Measurements from ENCODE around the gene PLRG1.

PLRG1 gene

DNA sequence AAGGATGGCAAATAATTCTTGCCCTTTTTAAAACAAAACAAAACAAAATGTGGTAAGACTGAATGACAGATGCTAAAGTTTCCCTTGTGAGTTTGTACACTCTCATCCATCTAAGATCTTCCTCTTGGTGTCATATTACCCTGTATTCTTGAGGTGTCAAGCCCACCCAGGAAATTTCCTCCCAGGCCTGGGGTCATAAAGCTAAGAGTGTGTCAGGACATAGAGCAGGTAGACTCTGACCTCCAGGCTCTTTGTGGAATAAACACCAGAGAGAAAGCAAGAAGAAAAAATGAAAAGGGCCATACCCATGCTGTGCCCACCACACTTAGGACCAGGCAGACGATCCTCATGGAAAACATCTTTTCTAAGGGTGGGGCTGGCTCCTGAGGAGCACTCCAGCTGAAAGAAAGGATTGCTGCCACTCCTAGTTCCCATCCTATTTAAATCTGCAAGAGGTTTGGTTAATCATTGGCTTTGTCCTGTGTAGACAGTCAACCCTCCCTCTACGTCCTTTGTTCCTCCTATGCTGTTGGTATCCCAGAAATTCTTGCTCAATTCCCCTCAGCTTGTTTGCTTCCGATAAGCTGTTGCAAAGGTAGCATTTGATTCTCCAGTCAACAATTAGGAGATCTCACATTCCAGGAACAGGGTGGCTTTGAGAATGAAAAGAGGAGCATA is 40.3 kb upstream of the PLRG1 start, which contains the start of gene FGA:
Gene FGA (minus strand): TSS at position 414 of the 678 bp plus-strand sequence. CDS start 55 bp downstream, at position 359.
- no peak for DNase-seq (ENCODE audit: low read depth)
- TF ChIP-seq, protein P1, sequence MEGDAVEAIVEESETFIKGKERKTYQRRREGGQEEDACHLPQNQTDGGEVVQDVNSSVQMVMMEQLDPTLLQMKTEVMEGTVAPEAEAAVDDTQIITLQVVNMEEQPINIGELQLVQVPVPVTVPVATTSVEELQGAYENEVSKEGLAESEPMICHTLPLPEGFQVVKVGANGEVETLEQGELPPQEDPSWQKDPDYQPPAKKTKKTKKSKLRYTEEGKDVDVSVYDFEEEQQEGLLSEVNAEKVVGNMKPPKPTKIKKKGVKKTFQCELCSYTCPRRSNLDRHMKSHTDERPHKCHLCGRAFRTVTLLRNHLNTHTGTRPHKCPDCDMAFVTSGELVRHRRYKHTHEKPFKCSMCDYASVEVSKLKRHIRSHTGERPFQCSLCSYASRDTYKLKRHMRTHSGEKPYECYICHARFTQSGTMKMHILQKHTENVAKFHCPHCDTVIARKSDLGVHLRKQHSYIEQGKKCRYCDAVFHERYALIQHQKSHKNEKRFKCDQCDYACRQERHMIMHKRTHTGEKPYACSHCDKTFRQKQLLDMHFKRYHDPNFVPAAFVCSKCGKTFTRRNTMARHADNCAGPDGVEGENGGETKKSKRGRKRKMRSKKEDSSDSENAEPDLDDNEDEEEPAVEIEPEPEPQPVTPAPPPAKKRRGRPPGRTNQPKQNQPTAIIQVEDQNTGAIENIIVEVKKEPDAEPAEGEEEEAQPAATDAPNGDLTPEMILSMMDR (IDR thresholded peaks at IDR 0.05; ENCODE audit: control insufficient read depth, insufficient read depth, low read depth, low read length, missing control alignments): no peak
- H3K4me3 ChIP-seq (ENCODE audit: control insufficient read depth, low read depth, low read length): no peak within 1 kb of the TSS

DNA sequence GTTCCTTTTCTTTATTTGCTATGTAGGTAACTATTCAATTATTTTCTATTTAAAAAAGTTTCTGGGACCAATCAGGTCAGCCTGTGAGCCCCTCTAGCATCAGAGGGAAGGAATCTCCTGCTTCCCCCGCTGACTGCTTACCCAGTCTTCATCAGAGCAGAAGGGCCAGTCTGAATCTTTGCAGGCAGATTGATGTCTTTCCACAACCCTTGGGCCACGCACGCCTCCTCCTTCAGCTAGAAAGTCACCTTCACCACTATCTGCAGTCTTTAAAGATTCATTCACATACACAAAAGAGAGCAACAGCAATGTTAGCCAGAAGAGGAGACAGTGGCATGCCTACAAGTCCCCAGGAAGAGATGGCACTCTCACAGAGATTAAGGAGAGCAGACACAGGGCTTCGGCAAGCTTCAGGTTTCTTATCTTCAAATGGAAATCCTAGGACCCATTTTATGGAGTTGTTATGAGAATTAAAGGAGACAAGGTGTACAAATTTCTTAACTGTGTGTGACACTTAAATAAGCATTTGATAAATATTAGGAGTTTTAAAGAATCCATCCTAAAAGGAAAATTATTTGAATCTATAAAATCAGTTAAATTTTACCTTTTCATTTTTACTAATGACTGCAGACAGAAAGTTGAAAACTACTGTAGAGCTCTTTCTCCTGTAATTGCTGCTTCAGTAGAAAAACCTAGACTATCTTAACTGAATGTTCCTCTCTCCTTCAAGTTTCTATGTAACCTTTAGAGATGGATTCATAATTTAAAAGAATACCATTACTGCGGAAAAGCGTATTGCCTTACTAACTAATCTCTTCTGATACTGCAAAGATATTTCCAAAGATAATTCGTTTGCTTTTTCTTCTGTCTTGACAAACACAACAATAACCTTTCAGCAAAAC is 39.3 kb upstream of the PLRG1 start:
- no peak overlapping the region for H3K4me3 ChIP-seq (ENCODE audit: control insufficient read depth, low read depth, low read length)
- no peak for DNase-seq (ENCODE audit: low read depth)
- TF ChIP-seq, protein P1 (IDR thresholded peaks at IDR 0.05; ENCODE audit: control insufficient read depth, insufficient read depth, low read depth, low read length, missing control alignments): no peak

DNA sequence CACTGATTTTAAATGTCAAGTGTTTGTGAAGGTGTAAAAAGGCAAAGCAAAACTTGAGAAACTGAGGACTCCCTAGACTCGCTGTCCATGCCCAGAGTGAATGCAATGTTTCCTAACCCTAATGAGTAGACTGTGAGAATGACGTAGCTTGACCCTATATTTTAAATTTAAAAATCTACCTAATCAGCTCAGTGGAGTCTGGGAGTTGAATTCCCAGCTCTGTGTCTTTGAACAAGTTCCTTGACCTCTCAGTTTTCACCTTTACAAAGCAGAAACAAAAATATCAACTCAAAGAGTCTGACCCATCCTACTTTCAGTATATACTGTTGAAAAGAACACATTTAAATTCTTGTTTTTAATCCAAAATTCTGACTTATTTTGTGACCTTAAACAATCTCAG is 38.0 kb upstream of the PLRG1 start:
- TF ChIP-seq, protein P1 (IDR thresholded peaks at IDR 0.05; ENCODE audit: control insufficient read depth, insufficient read depth, low read depth, low read length, missing control alignments): no peak
- no peak overlapping the region for H3K4me3 ChIP-seq (ENCODE audit: control insufficient read depth, low read depth, low read length)
- no peak for DNase-seq (ENCODE audit: low read depth)

DNA sequence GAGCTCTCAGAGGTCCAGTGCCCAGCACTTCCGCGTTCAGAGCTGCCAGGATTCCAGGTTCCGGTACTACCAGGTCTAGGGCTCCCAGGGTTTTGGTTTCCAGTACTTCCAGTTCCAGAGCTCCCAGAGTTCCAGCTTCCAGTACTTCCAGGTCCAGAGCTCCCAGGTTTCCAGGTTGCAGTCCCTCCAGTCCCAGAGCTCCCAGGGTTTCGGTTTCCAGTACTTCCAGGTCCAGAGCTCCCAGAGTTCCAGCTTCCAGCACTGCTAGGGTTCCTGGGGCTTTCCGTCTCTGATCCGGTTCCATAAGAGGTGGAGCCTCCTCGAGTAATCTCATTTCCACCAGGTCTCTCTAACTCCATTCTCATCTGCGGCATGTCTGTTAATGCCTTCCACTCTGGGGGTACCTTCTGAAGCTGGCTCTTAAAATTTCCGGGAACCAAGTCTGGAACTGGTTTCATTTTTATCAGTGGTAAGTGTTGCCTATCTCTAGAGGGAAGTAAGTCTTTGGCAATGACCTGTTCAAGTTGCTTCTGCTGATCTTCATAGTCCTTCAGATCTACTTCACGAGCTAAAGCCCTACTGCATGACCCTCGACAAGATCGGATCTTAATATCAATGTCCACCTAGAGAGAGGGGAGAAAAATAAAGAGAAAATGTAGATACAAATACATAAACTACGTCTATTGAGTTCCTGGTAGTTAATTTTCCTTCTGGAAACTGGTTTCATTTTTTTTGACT is 36.3 kb upstream of the PLRG1 start:
- DNase-seq (ENCODE audit: low read depth): no peak
- TF ChIP-seq, protein P1 (IDR thresholded peaks at IDR 0.05; ENCODE audit: control insufficient read depth, insufficient read depth, low read depth, low read length, missing control alignments): no peak
- no peak overlapping the region for H3K4me3 ChIP-seq (ENCODE audit: control insufficient read depth, low read depth, low read length)

DNA sequence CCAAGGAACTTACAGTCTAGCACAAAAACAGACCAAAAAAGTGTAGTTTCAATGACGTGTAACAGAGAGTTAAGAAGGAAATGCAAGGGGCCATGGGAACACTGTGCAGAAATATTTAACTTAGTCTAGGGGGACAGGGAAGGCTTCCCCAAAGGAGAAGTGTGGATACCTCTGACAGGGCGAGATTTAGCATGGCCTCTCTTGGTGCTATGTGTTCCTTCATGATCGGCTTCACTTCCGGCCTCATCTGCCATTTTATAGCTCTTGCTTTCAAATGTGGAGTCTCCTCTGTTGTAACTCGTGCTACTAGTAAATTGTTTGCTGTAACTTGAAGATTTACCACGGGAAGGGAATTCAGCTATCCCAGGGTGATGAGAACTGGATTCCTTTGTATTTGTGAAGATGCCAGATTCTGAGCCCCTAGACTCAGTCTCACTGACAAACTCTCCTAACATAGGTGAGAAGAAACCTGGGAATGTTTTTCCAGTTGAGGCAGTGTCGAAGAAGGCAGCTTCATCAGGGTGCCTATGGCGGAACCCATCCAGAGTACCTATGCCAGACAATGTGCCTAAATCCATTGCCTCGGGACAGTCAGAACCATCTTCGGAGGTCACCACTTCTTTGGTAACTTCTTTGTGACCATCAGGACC is 35.3 kb upstream of the PLRG1 start:
- H3K4me3 ChIP-seq (ENCODE audit: control insufficient read depth, low read depth, low read length): no peak overlapping the region
- no peak for DNase-seq (ENCODE audit: low read depth)
- TF ChIP-seq, protein P1 (IDR thresholded peaks at IDR 0.05; ENCODE audit: control insufficient read depth, insufficient read depth, low read depth, low read length, missing control alignments): no peak

DNA sequence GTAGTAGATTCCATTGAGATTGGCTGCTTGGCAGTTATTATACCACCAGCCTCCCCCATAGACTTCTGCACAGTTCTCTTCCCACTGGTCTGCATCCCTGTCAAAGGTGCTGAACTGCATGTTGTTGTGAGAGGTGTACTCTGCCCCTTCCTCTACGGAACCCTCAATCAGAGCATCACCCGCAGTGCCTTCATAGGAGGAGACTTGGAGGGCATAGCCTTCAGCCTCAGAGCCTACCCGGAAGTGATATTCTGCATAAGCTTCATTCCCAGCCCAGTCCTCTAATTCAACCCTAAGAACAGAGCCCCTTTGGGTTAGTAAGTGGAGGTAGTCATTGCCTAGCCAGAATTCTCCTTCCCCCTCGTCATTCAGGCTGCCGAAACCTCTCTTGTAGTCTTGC is 34.1 kb upstream of the PLRG1 start:
- TF ChIP-seq, protein P1 (IDR thresholded peaks at IDR 0.05; ENCODE audit: control insufficient read depth, insufficient read depth, low read depth, low read length, missing control alignments): no peak

More for the DNA sequence above, 34.1 kb upstream of the PLRG1 start:
- no peak for DNase-seq (ENCODE audit: low read depth)
- H3K4me3 ChIP-seq (ENCODE audit: control insufficient read depth, low read depth, low read length): no peak overlapping the region

Data from AG09309 (cell line).